ENCODE results near the gene ERG.

- no peak for TF ChIP-seq CTCF (IDR thresholded peaks at IDR 0.05)
- TF ChIP-seq POLR2A (IDR thresholded peaks at IDR 0.05), result no peak
These were observed 59.8 kb downstream of the ERG start for GRCh38 chr21:38438462-38438893.

All from heart left ventricle (tissue), 13 donors.